GM19372 (cell line): ENCODE measurements around the gene DNAJC10.
"Not testable (repeated sequence)": the region's sequence is repeated elsewhere in the genome, so short reads cannot be mapped to it uniquely, and the experiment has no call there.

Experiments
- ATAC-seq: cut with Tn5 transposase; IDR thresholded peaks from one replicate; pipeline ENCODE4 v1.9.1; 2021; ENCODE audit warnings: mild to moderate bottlenecking, low read depth, moderate library complexity; ENCODE audit not compliant: unreplicated experiment

DNAJC10 gene

GRCh38 chr2:182779323-182779722 lies 63.3 kb downstream of the DNAJC10 start:
- ATAC-seq: no peak

- not testable (repeated sequence) for ATAC-seq
These were observed 65.0 kb downstream of the DNAJC10 start for GRCh38 chr2:182781099-182781498.

GRCh38 chr2:182782686-182783085 lies 66.6 kb downstream of the DNAJC10 start:
- ATAC-seq: not testable (repeated sequence)

GRCh38 chr2:182784058-182784706 lies 68.1 kb downstream of the DNAJC10 start:
- ATAC-seq: no peak

- no peak for ATAC-seq
These were observed 68.7 kb downstream of the DNAJC10 start for GRCh38 chr2:182784777-182785176.

- no peak for ATAC-seq
These were observed 76.4 kb downstream of the DNAJC10 start for GRCh38 chr2:182792441-182792840.

- no peak for ATAC-seq
These were observed 82.7 kb downstream of the DNAJC10 start for GRCh38 chr2:182798736-182799135.

GRCh38 chr2:182804128-182804527 lies 88.1 kb downstream of the DNAJC10 start:
- ATAC-seq: no peak

GRCh38 chr2:182807319-182807718 lies 91.3 kb downstream of the DNAJC10 start:
- no peak for ATAC-seq

- no peak for ATAC-seq
These were observed 94.0 kb downstream of the DNAJC10 start for GRCh38 chr2:182810087-182810486.

GRCh38 chr2:182814380-182814779 lies 98.3 kb downstream of the DNAJC10 start:
- ATAC-seq: no peak

GRCh38 chr2:182814804-182815203 lies 98.7 kb downstream of the DNAJC10 start:
- no peak for ATAC-seq

GRCh38 chr2:182816866-182817265 lies 100.8 kb downstream of the DNAJC10 start:
- ATAC-seq: no peak

- no peak for ATAC-seq
These were observed 101.5 kb downstream of the DNAJC10 start for GRCh38 chr2:182817558-182817957.

- no peak for ATAC-seq
These were observed 102.4 kb downstream of the DNAJC10 start for GRCh38 chr2:182818501-182818900.

GRCh38 chr2:182818925-182819324 lies 102.9 kb downstream of the DNAJC10 start:
- no peak for ATAC-seq

- ATAC-seq: no peak
These were observed 103.4 kb downstream of the DNAJC10 start for GRCh38 chr2:182819412-182819811.

- ATAC-seq: no peak
These were observed 105.1 kb downstream of the DNAJC10 start for GRCh38 chr2:182821182-182821581.

GRCh38 chr2:182822733-182823132 lies 106.7 kb downstream of the DNAJC10 start:
- ATAC-seq: no peak

- ATAC-seq: no peak
These were observed 108.2 kb downstream of the DNAJC10 start for GRCh38 chr2:182824056-182824766.

- ATAC-seq: no peak
These were observed 108.7 kb downstream of the DNAJC10 start for GRCh38 chr2:182824767-182825158.

GRCh38 chr2:182826064-182826463 lies 110.0 kb downstream of the DNAJC10 start:
- no peak for ATAC-seq
